ENCODE measurements around the gene THSD7B. TPM values are rescaled to one million over a fixed set of nuclear protein-coding genes. Genes with fewer than 3 reads are reported as not detected.

Gene THSD7B
- total and polyA plus RNA-seq, 2 donors from 2014 or later = 0.34 to 0.85 TPM

DNA sequence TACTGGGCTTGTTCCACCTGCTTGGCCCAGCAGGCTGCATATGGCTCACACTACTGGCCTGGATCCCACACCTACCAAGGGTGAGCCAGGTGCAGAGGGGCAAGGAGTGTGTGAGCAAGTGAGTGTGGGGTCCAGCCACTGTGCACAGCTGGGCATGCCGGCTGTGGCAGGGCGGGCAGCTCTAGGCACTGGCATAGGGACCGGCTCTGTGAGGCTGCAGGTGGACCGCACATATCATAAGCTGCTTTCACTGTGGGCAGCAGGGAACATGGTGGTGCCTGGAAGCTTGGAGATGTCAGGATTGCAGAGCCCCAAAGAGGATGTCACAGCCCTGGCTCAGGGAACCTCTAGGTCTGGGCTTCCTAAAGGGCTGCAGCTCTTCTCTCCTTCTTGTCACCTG lies 154.3 kb downstream of the THSD7B start:
- no peak overlapping the region for H3K4me3 ChIP-seq (ENCODE audit: low read length in 3 of 3)
- DNase-seq = no peak
- no peaks in the 10 kb centered on the region for H3K4me1 ChIP-seq (ENCODE audit: control insufficient read depth in 2 of 3, insufficient read depth in 2 of 3, low read depth in 1 of 3, low read length in 3 of 3)
- TF ChIP-seq, protein P1, sequence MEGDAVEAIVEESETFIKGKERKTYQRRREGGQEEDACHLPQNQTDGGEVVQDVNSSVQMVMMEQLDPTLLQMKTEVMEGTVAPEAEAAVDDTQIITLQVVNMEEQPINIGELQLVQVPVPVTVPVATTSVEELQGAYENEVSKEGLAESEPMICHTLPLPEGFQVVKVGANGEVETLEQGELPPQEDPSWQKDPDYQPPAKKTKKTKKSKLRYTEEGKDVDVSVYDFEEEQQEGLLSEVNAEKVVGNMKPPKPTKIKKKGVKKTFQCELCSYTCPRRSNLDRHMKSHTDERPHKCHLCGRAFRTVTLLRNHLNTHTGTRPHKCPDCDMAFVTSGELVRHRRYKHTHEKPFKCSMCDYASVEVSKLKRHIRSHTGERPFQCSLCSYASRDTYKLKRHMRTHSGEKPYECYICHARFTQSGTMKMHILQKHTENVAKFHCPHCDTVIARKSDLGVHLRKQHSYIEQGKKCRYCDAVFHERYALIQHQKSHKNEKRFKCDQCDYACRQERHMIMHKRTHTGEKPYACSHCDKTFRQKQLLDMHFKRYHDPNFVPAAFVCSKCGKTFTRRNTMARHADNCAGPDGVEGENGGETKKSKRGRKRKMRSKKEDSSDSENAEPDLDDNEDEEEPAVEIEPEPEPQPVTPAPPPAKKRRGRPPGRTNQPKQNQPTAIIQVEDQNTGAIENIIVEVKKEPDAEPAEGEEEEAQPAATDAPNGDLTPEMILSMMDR (IDR thresholded peaks at IDR 0.05; ENCODE audit: borderline replicate concordance, extremely low read depth, insufficient read depth) = no peak
- no peaks in the 10 kb centered on the region for H3K9me3 ChIP-seq (ENCODE audit: control insufficient read depth in 2 of 3, insufficient read depth in 1 of 3, low read length in 3 of 3)
- H3K9ac ChIP-seq (ENCODE audit: low read length in 3 of 3) = no peak overlapping the region
- intact Hi-C loops (cut with DNase I) = no loop called here
- no peaks in the 10 kb centered on the region for H3K27me3 ChIP-seq (ENCODE audit: control insufficient read depth, insufficient read depth, low read length)
- FAIRE-seq = no peak
- H3K27ac ChIP-seq (ENCODE audit: low read depth in 2 of 2, low read length in 2 of 2) = no peak overlapping the region
- no peaks in the 10 kb centered on the region for H3K36me3 ChIP-seq (ENCODE audit: control insufficient read depth in 2 of 3, insufficient read depth in 3 of 3, low read length in 3 of 3)

- Histone ChIP-seq H3K27ac (ENCODE audit: low read depth in 2 of 2, low read length in 2 of 2) (no peak overlapping the region), H3K4me1 (ENCODE audit: control insufficient read depth in 2 of 3, insufficient read depth in 2 of 3, low read depth in 1 of 3, low read length in 3 of 3) (no peaks in the 10 kb centered on the region), H3K27me3 (ENCODE audit: control insufficient read depth, insufficient read depth, low read length) (no peaks in the 10 kb centered on the region), H3K9ac (ENCODE audit: low read length in 3 of 3) (no peak overlapping the region), H3K9me3 (ENCODE audit: control insufficient read depth in 2 of 3, insufficient read depth in 1 of 3, low read length in 3 of 3) (no peaks in the 10 kb centered on the region), H3K4me3 (ENCODE audit: low read length in 3 of 3) (no peak overlapping the region), H3K36me3 (ENCODE audit: control insufficient read depth in 2 of 3, insufficient read depth in 3 of 3, low read length in 3 of 3) (no peaks in the 10 kb centered on the region)
- DNase-seq = peak in 3 of 5 donors; percentile 18 to 52 (median 33)
- FAIRE-seq = no peak
- intact Hi-C loops (cut with DNase I) = no loop called here
- TF ChIP-seq, protein P1 (IDR thresholded peaks at IDR 0.05; ENCODE audit: borderline replicate concordance, extremely low read depth, insufficient read depth) = no peak
Observed at GRCh38 chr2:136920652-136921333, 155.4 kb downstream of the THSD7B start.

DNA sequence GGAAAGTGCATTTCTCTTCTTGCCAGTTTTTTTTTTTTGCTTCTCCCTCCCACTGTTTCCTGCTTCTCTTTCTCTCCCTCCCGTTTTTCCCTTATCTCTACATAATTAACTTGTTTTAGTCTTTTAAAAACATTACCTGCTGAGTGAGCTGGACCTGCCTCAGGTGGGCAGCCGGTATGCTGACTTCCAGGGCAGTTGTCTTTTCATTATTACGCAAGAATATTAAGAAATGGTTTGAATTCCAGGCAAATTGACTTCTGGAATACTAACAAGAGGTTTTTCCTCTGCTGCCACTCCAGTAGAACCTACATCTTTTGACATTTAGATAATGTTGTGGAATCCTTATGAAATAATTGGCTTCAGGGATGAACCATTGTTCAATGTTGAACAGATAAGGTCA lies 161.8 kb downstream of the THSD7B start:
- intact Hi-C loops (cut with DNase I) = no loop called here
- Histone ChIP-seq H3K4me3 (ENCODE audit: low read length in 3 of 3) (no peak overlapping the region), H3K9me3 (ENCODE audit: control insufficient read depth in 2 of 3, insufficient read depth in 1 of 3, low read length in 3 of 3) (no peaks in the 10 kb centered on the region), H3K27me3 (ENCODE audit: control insufficient read depth, insufficient read depth, low read length) (no peaks in the 10 kb centered on the region), H3K27ac (ENCODE audit: low read depth in 2 of 2, low read length in 2 of 2) (no peak overlapping the region), H3K36me3 (ENCODE audit: control insufficient read depth in 2 of 3, insufficient read depth in 3 of 3, low read length in 3 of 3) (no peaks in the 10 kb centered on the region), H3K9ac (ENCODE audit: low read length in 3 of 3) (no peak overlapping the region), H3K4me1 (ENCODE audit: control insufficient read depth in 2 of 3, insufficient read depth in 2 of 3, low read depth in 1 of 3, low read length in 3 of 3) (no peaks in the 10 kb centered on the region)
- DNase-seq = no peak
- TF ChIP-seq, protein P1 (IDR thresholded peaks at IDR 0.05; ENCODE audit: borderline replicate concordance, extremely low read depth, insufficient read depth) = no peak
- FAIRE-seq = no peak

- Histone ChIP-seq H3K9ac (ENCODE audit: low read length in 3 of 3) (no peak overlapping the region), H3K4me3 (ENCODE audit: low read length in 3 of 3) (no peak overlapping the region), H3K4me1 (ENCODE audit: control insufficient read depth in 2 of 3, insufficient read depth in 2 of 3, low read depth in 1 of 3, low read length in 3 of 3) (no peaks in the 10 kb centered on the region), H3K27ac (ENCODE audit: low read depth in 2 of 2, low read length in 2 of 2) (no peak overlapping the region), H3K9me3 (ENCODE audit: control insufficient read depth in 2 of 3, insufficient read depth in 1 of 3, low read length in 3 of 3) (no peaks in the 10 kb centered on the region), H3K36me3 (ENCODE audit: control insufficient read depth in 2 of 3, insufficient read depth in 3 of 3, low read length in 3 of 3) (no peaks in the 10 kb centered on the region), H3K27me3 (ENCODE audit: control insufficient read depth, insufficient read depth, low read length) (no peaks in the 10 kb centered on the region)
- no peak for DNase-seq
- intact Hi-C loops (cut with DNase I) = no loop called here
- TF ChIP-seq, protein P1 (IDR thresholded peaks at IDR 0.05; ENCODE audit: borderline replicate concordance, extremely low read depth, insufficient read depth) = no peak
- FAIRE-seq = no peak
Observed at GRCh38 chr2:136929531-136929930, 164.2 kb downstream of the THSD7B start.
